Left colon (tissue), 2 donors: ENCODE results near the gene RASSF8. TPM values are rescaled to one million over a fixed set of nuclear protein-coding genes. Genes with fewer than 3 reads are reported as not detected.

Source experiments
- ATAC-seq: fragments of 200-7000 bp; cut with Tn5 transposase; one replicate; pipeline ENCODE4 v1.9.1; 2020; ENCODE audit warnings: mild to moderate bottlenecking, moderate library complexity
- DNase-seq, 2 donors: peaks; one replicate each; pipeline ENCODE4 v3.0.0-alpha.2; 2020
- intact Hi-C, 2 donors: fragments of 100-400 bp; cut with DNase I in 1 of 2; cut with micrococcal nuclease in 1 of 2; formaldehyde crosslinking; loops; one replicate each; pipeline versions ENCODE4 v1.11.2 to v1.14.0; 2022; cut with DNase I, micrococcal nuclease
- total RNA-seq, 2 donors: library from RNA; stranded (reverse); fragmentation: NEBNext Ultra II Directional; extraction: Animal tissue kit (Norgen Biotek cat#: 25700); gene quantifications; one replicate each; pipeline ENCODE4 v1.2.1, GENCODE V29; 2021
- donor health status: DM: no; HTN: no; CAD: no.
- donor health status: DM: yes; HTN: yes; CAD: no.

RASSF8 gene
- total RNA-seq, 2 donors from 2014 or later, result 4.8 to 15.7 TPM

DNA sequence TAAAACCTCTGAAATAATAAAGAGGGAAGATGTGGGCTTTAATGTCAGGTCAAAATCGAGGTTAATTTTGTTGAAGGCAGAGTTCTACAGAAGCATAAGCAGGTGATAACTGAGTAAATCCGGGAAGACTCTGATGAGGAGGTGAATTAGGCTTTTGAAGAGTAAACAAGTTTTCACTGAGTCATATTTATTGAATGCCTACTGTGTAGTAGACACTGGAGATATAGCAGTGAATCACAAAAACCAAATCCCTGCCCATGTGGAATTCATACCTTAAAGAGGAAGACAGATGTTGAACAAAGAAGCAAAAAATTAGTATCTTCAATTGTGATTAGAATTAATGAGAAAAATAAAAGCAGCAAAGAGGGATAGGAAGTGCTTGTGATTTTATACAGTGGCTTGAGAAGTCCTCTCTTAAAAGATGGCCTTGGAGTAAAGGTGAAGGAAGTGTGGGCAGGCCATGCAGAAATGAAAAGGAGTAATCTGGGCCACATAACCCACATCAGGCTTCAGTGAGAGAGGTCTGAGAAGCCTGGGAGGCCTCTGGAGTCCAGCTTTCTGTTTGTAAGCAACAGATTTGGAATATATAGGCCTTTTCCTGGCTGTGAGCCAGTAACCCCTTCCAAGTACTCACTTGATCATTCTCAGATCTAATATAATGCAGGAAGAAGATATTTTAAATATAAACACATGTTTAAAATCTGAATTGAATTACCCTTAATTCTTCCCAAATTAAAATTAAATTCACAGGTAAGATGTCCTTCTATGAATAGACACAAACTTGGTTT lies 119.6 kb downstream of the RASSF8 start:
- intact Hi-C loops, result no loop called here
- DNase-seq (no peak), ATAC-seq (no peak)

DNA sequence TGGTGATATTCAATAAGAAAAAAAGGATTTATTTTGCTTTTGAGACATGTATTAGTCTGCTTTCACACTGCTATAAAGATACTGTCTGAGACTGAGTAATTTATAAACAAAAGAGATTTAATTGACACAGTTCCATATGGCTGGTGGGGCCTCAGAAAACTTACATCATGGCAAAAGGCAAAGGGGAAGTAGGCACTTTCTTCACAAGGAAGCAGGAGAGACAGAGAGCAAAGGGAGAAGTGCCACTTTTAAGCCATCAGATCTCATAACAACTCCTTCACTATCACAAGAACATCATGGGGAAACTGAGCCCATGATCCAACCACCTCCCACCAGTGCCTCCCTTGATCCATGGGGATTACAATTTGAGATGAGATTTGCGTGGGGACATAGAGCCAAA lies 122.4 kb downstream of the RASSF8 start:
- no peak for ATAC-seq

DNA sequence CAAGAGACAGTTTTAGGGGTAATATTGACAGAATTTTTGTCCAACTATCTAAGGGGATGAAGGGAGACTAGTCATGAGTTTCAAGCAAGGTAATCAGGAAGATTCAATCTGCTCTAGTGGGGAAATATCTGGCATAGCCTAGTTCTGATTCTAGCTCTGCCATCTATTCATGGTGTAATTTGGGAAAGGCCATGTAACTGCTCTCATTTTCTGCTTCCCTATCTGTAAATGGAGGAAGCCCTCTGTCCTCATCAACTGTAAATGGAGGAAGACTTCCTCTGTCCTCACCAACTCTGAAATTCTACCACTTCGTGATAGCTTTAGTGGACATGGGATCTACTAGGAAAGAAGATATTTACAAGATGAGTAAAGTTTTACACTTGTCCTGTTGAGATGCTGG lies 128.5 kb downstream of the RASSF8 start:
- ATAC-seq (no peak), DNase-seq (no peak)
- intact Hi-C loops, result no loop called here

More for the DNA sequence above, 122.4 kb downstream of the RASSF8 start:
- DNase-seq, result no peak
- intact Hi-C loops, result no loop called here

DNA sequence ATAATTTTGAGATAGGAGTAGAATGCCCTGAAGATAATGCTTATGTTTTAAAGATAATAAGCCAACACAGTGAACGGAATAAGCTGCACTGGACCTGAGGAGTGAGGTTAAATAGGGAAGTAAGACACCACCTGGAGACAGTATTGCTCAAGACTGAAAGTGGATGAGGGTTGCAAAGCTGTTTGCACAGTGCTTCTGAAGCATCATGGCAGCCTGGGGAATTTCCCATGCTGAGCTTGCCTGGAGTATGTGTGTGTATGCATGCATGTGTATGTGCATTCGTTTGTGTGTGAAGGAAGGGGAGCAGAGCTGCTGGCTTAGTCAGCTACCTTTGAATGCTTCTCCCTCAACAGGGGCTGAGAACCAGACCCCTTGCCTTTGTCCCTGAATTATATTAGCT lies 130.5 kb downstream of the RASSF8 start:
- intact Hi-C loops, result no loop called here
- ATAC-seq (no peak), DNase-seq (no peak)

DNA sequence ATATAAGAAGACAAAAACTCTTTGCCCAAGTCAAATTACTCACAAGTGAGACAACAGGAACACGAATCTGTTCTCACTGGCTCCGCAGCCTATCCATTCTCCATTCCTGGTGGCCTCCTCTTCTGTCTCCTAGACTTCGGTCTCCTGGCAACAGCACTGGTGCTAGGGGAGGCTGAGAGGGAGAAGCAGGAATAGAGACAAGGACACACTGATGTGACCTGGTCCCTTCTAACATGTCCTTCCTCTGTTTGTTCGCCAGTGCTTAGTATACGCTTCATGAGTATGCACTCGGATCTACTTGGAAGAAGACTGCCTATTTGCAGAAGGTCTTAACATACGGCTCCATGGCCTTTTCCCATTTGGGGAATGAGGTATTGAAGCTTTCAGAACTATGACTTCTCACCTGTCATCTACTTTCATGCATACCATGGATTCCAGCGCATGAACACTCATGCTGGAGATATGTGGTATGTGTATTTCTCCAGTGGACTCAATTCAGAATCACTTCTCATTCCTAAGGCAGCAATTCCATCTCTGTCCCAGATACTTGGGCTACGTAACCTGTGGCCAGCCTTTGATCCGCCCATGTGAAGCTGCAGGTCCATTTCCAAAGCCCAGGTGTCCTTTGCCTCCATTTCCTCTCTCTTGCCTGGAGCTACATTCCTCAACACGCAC lies 132.5 kb downstream of the RASSF8 start:
- intact Hi-C loops, result no loop called here
- DNase-seq (no peak), ATAC-seq (no peak)

DNA sequence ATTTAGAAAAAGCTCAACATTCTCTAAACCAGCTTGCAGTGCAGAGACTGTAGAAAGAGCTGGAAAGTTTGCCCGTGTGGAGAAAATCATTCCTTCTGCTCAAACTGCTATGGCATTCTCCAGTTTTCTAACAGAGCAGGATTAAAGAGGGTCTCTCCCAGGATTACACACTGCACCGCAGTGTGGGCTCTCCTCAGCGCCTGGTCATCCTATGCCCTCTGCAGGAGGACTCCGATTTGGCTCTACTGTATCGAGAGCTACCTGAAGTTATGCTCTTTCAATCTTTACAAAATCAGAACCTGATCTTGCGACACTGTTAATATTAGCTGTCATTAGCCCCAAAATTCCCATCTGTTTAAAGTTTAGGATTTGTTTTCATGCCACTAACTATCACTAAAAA lies 133.3 kb downstream of the RASSF8 start:
- no peak for ATAC-seq
- no peak for DNase-seq
- intact Hi-C loops, result no loop called here

DNA sequence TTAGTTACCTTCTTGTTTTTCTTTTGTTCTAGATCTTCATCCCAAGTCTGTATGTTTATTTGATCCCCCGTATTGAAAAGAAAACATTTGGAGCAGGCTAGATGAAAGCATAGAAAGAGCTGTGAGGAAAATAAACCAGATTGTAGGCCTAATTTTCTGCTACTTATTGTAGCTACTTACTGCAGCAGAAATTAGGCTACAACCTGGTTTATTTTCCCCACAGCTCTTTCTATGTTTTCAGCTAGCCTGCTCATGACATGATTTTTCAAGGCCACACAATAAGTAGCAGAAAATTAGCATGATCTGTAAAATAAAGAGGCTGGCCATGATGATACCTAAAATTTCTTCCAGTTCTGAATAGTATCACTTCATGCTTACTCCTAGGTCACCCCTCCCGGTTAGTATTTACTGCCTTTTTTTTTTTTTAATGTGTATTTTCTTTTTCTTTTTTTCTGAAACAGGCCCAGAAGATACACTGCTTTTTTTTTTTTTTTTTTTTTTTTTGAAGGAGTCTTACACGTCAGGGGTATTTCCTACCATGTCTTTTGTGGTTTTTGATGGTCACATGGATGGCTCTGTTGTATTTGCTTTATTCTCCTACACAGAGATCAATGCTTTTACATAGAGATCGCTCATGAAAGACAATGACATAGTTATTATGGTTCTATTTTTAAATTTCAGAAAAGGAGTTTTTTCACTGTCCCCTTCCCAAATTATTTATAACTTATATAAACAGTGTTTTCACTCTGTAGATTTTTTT lies 134.0 kb downstream of the RASSF8 start:
- ATAC-seq (no peak), DNase-seq (no peak)
- intact Hi-C loops, result no loop called here

DNA sequence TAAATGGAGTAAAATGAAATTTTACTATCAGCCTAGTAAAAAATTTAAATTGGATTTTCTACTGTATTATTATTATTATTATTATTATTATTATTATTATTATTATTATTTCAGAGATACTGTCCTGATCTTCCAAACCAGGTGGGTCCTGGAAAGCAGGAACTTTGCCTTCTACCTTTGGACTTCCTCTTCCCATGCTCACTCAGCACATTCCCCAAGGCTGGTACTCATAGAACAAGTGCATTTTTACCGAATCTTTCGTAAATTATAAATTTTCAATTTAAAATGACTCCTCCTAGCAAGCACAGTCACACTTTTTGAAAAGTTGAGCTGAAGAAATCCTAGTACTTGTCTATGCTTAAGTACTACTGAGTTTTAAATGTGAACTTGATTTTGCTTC lies 136.7 kb downstream of the RASSF8 start:
- no peak for ATAC-seq
- DNase-seq, result no peak
- intact Hi-C loops, result no loop called here

DNA sequence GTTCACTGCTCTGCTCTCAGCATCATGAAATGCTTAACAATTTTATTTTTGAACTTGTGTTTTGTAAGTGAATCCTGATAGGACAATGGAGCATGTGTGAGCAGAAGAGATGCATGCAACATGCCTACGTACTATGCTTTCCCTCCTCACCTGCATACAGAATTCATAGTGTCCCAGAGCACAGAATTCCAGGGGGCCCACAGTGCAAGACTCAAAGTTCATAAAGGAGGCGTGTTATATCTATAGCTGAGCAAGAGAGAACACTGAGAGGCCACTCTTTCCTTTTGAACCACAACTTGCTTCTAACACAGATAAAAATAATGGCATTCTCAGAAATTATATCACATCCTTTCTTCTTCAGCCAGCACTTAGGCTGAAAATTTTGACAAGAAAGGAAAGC lies 137.6 kb downstream of the RASSF8 start:
- DNase-seq, result no peak
- intact Hi-C loops, result no loop called here
- ATAC-seq, result no peak

DNA sequence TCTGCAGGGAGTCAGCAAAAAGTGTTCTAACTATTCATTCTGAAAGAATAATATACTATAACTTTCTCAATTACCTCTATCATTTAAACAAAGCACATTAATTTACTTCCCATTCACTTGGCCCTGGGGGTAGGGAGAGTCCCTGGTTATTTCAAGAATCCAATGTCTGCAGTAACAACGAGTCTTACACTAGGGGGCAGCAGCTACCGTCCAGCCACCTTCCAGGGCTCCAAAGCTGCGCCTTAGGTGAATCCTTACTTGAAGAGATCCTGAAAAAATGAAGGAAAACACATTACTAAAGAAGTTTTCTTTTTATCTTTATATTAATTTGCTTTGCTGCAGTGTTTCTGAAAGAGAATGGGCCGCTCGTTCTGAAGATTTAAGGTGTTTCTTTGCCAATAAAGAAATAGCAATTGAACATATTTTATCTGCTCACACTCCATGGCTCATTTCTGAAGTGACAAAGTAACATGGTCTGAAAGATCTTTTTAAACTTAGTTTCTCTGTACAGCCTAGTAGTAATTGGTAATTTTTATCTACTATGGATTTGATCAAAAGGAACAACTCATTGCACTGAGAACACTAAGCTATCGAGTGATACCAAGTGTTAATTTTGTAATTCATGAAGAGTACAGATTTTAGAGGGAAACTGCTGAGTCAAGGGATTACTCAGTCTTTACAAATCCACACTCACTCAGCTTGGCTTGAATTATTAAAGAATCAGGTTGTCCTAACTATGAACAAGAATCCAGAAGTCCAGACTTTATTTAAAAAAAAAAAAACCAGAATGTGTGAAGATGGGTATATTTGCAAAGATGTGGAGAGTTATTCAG lies 138.8 kb downstream of the RASSF8 start:
- DNase-seq (peak; percentile 57 to 58), ATAC-seq (peak; percentile 74)
- intact Hi-C loops, result no loop called here

DNA sequence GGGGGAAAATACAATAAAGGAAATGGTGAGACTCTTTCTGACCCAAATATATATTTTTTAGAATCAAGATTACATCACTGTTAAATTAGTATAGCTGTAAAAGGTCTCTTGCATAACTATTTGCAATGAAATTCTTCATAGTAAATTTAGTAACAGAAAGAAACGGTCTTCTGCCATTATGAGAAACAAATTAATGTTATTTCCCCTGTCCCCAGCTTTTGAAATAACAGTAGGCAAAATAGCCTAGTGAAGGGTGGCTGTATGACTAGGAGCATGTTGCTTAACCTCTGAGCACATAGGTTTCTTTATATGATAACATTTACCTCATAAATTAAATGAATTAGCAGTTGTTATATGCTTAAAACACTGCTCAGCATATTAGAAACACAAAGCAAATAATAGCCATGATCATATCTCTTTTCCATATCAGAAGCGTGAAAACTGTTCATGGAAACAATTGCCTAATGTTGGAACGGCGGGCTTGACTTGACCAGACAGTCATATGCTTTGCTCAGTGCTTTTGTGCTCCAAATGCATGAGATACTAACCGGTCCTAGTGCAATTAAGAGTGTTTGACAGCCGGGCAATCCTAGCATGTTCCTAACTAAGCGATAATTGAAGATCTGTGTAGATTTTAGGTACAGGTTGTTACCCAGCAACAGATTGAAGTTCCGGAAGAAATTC lies 142.3 kb downstream of the RASSF8 start:
- DNase-seq, result no peak
- intact Hi-C loops, result no loop called here
- no peak for ATAC-seq

DNA sequence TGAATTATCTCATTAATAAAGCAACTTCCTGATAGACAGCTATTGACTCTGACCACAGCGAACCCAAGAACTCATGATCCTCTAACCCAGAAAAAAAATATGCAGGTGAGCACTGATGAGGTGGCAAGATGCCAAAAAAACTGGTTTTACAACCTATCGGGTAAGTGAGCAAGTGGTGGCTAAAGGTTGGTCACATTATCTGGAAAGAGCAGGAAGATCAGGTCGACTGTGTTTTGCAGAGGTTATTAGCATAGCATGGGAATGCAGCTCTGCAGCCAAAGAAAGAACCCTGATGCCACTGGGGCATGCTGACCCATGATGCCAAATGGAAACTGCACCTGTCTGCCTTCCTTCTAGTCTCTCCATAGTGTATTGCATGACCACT lies 142.9 kb downstream of the RASSF8 start:
- ATAC-seq, result peak; percentile 94
- intact Hi-C loops, result no loop called here
- peak; percentile 30 to 53 for DNase-seq

DNA sequence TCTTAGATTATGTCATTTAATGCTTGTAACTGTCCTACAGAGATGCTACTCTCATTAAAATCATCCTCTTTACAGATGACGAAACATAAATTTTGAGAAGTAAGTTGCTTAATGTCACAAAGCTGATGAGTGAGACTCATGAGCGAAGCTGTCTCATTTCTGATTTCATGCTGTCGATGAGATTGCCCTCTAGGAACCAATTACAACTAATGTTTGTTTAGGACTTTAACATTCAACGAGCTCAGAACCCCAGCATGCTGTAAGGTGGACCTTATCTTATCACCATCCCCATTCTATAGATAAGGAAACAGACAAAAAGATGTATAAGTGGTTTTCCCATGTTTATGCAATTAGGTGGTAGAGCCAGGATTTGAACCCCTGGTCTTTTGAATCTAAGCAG lies 143.3 kb downstream of the RASSF8 start:
- intact Hi-C loops, result no loop called here
- DNase-seq, result no peak
- ATAC-seq, result peak; percentile 19

DNA sequence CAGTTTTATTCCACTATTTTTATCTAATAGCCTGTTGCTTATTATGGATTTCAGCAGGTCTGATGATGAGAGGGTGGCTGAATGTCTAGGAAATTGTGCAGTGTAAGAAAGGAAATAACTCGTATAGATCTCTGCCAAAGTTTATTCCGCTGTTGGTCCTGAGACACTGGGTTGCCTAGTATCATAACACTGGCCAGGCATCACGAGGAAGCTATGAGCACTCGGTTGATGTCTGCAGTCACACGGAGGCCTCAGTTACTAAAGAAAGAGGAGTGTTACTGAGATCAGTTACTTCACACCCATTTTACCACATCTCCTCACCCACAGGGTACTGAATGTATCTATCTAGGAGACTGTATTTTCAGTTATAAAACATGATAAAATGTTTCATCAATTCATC lies 144.5 kb downstream of the RASSF8 start:
- ATAC-seq (no peak), DNase-seq (no peak)
- intact Hi-C loops, result no loop called here

DNA sequence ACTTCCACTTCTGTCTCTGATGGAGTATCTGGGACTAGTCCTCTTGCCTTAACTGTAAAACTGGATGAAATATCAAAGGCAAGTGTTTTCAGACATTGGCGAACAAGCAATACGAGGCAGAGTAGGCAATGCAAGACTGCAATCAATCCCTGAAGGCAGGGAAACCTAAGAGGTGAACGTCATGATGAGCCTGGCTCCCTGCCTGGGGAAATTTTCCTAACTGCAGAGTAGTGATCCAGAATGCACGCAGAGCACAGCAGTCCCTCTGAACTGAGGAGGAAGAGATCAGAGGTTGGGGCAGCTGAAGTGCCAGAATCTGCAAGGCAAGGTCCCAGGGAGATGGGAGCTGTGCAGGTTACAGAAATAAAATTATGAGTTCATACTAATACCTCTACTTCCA lies 147.9 kb downstream of the RASSF8 start:
- ATAC-seq (no peak), DNase-seq (no peak)
- intact Hi-C loops, result no loop called here

DNA sequence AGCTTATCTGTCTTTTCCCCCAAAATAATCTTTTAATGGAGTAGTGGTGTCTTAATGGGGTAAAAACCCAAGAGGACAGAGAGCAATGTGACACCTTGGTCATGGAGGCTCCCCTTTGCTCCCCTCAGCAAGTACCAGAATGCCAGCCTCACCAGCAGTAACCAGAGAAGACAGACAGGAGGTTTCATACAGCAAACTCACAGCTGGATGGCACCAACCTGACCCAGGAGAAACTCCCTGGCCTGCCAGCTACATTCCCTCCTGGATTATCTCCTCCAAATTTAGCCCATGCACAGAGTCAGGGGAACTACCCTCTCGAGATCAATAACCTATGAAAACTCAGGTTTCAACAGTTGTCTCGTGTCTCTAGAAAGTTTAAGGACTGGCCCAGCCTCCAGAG lies 150.4 kb downstream of the RASSF8 start:
- DNase-seq, result no peak
- ATAC-seq, result no peak
- intact Hi-C loops, result no loop called here

DNA sequence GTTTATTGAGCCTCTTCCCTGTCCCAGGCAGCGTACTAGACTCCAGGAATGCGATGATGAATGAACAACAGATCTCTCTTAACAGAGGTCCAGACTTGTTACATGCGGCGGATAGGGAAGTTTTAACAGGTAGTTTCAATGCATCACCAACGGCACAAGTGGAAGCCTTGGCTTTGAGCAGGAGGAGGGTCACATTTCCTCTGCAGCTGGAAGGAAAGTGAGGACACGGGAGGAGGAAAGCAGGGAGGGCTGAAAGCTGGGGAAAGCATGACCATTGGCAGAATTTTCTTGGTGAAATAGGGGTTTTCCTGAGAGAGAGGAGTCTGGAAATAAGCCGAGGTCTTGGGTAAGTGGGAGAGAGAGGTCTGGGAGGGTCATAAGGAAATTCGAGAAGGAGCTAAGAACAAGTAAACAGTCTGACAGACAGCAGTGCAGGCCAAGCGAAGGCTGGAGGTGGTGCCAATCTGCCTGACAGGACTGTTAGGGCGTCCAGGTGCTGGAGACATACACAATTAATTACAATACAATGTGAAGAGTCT lies 150.9 kb downstream of the RASSF8 start:
- ATAC-seq, result no peak
- no peak for DNase-seq
- intact Hi-C loops, result no loop called here

DNA sequence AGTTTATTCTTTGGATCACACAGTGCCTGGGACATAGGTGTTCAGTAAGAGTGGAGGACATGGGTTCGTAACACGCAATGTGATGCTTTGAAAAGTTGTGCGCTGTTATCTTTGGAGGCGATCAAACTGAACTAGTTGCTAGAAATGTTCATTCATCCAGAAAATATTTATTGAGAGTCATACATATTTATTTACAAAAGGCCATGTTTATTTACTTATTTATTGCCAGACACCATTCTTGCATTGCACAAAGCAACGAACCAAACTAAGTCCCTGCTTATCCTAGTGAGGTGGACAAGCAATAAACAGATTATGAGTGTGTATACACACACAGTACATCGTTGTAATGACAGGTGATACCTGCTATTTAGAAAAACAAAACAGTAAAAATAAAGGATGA lies 153.8 kb downstream of the RASSF8 start:
- intact Hi-C loops, result loop anchor here in 1 of 2 donors (10.0 kb wide), 1 partner anchor 593 kb away; no protein-coding TSS in a partner anchor
- DNase-seq (no peak), ATAC-seq (no peak)
